HG03159 (cell line): ENCODE results near the gene GNAI3.
A peak's percentile ranks its signal among the peaks of the same experiment; 100 is the strongest.

ENCODE experiments used
- ATAC-seq: cut with Tn5 transposase; IDR thresholded peaks from one replicate; pipeline ENCODE4 v1.9.1; 2021; ENCODE audit warnings: mild to moderate bottlenecking, moderate library complexity; ENCODE audit not compliant: unreplicated experiment

Gene GNAI3

GRCh38 chr1:109543988-109544735 lies 4.3 kb upstream of the GNAI3 start:
- ATAC-seq = no peak

- ATAC-seq = peak; percentile 36
Measured at GRCh38 chr1:109546311-109547109, 1.9 kb upstream of the GNAI3 start.

DNA sequence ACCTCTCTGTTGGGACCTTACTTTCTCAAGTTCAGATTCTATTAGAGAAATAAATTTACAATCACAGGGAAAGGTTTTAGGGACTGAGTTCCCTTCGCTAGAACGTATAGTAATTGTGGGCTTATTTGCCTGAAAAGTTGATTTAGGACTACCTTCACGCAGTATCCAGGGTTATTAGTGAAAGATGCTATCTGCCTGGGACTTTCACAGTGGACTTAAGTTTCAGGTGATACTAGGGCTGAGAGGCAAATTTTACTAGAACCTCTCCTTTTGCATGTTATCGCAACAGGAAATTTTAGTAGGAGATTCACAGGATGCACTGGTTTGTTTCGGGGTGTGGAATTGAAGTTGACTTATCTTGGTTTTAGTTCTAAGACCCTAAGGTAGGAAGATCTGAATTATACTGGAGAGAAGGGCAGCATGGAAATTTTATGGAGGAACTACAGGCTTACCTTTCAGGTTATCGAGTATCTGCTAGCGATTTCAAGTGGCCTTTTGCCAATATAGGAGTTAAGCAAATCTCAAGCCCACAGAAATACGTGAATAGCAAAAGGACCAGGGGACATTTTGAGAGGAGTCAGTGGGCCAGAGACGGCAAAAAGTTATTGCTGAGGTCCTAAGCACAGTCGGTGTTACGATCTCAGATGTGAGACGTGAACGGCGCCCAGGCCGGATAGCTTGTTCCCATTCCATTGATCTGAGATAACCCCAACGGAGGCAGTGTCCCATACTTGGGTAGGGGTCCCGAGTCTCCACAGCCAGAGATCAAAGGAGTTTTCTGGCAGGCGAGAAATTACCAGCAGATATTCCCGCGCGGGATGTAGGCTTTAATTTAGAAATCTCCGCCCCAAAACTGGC lies 723 bp upstream of the GNAI3 start:
- peak; percentile 2 for ATAC-seq

- ATAC-seq = no peak
Measured at GRCh38 chr1:109556563-109556962, 8.1 kb downstream of the GNAI3 start.

DNA sequence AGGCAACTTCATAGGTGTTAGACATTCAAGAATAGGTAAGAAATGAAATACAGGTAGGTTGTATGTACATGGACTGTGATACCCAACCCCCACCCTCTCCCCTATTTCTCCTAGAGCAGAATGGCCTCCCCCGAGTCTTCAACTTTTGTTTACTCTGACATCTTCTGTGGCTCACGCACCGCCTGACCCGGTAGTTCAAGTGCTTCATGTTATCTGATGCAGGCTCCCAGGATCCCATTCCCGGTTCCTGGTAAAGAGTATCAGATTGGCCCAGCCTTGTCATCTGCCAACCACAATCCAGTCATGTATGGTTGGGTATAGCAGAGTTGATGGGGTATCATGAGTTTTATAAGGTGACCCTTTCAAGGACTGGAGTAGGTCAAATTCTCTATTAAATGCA lies 9.1 kb downstream of the GNAI3 start:
- ATAC-seq = no peak

GRCh38 chr1:109559995-109560394 lies 11.6 kb downstream of the GNAI3 start:
- no peak for ATAC-seq

- no peak for ATAC-seq
Measured at GRCh38 chr1:109564194-109564878, 15.9 kb downstream of the GNAI3 start.

DNA sequence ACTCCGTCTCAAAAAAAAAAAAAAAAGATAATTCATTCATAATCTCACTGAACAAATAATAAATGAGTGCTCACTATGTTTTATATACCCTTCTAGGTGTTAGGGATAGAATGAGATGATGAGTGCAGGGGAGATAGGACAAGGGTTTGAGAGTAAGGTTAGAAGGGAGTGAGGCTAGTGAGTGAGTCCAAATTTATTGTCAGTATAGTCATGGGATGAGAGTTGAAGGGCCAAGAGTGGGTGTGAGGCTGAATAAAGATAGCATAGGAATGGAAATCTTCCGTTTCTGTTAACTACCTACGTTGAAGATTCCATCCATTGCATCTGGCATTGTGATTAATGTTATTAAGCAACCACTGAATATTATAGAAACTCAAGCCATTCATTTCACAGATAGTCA lies 16.8 kb downstream of the GNAI3 start:
- ATAC-seq = no peak

- no peak for ATAC-seq
Measured at GRCh38 chr1:109566982-109567381, 18.6 kb downstream of the GNAI3 start.

GRCh38 chr1:109567877-109568672 lies 19.7 kb downstream of the GNAI3 start:
- ATAC-seq = no peak

- no peak for ATAC-seq
Measured at GRCh38 chr1:109569323-109569722, 20.9 kb downstream of the GNAI3 start.

GRCh38 chr1:109570414-109570813 lies 22.0 kb downstream of the GNAI3 start:
- ATAC-seq = no peak

DNA sequence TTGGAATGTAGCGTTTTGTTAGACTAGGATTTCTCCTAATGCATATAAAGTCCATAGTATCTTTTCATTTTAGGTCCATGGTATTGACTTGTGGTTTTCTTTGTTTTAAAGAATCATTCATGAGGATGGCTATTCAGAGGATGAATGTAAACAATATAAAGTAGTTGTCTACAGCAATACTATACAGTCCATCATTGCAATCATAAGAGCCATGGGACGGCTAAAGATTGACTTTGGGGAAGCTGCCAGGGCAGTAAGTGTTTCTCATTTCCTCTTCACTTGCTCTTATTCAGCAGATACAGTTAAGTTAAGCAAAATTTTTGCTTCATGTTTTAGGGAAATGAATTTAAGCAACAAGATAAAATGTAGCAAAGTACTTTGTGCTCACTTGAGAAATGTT lies 25.4 kb downstream of the GNAI3 start:
- no peak for ATAC-seq

DNA sequence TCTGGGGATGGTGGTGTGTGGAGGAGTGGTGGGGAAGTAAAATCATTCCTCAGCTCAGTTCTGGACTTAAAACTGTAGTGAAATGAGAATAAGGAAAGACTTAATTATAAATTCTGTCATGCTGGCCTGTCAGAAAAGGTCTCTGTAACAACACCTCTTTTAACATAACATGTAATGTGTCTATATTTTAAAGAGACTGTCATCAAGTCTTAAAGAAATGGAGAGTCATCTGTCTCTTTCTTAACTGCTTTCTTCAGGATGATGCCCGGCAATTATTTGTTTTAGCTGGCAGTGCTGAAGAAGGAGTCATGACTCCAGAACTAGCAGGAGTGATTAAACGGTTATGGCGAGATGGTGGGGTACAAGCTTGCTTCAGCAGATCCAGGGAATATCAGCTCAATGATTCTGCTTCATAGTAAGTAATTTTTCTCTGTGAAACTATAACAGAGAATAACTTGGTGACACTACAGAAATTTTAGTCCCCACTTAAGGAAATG lies 30.6 kb downstream of the GNAI3 start:
- ATAC-seq = no peak

DNA sequence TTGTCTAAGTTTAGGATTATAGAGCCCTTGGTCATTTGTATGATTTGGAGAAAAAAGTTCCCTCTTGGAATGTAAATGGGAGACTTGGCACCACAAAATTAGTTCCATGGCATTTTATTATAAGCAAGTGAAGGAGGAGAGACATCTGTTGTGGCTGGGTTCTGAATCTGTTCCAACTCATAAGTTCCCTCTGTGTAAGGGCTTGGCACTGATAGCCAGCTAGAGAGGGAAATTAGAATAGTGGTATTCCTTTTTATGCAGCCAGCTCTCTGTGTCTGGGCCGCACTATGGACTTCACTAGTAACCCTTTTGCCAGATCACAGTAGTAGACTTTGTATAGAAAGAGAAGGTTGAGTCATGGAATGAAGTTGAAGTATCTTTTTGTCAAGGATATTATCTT lies 31.1 kb downstream of the GNAI3 start:
- no peak for ATAC-seq

DNA sequence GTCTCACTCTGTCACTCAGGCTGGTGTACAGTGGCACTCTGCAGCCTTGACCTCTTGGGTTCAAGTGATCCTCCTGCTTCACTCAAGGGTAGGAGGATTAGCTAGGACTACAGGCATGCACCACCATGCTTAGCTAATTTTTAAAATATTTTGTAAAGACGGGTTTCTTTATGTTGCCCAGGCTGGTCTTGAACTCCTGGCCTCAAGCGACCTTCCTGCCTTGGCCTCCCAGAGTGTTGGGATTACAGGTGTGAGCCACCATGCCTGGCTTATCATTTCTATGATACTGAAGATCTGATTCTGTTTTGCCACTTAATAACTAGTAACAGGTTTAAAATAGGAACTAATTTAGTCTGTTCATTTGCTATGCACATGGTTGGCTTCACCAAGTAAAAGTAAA lies 33.6 kb downstream of the GNAI3 start:
- no peak for ATAC-seq

DNA sequence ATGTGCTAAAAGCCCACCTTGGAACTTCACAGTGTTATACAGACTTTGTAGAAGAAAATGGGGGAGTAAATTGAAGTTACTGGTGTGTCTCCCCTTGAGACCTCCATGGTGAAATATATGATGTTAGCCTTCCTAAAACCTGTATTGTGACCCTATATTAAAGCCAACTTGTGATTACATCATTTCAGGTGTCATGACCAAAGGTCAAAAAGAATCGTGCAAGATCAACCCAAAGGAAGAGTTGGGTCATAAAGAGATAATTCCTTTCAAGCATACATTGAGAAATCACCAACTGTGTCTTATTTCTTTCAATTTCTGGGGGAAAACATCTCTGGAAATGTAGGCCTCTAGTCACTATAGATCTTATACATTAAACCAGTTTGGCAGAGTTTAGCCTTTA lies 36.4 kb downstream of the GNAI3 start:
- no peak for ATAC-seq

DNA sequence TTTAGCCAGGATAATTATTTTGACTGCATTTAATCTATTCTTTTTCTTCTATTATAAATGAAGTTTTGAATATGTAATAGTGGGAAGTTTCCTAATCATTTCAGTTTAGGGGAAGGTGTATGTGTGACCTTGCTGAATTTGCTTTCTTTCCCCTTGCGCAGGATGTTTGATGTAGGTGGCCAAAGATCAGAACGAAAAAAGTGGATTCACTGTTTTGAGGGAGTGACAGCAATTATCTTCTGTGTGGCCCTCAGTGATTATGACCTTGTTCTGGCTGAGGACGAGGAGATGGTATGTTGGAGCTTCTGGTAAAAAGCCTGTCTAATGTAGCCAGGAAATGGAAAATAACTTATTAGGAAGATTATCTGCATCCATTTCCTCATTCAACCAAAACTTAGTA lies 37.6 kb downstream of the GNAI3 start:
- ATAC-seq = no peak

DNA sequence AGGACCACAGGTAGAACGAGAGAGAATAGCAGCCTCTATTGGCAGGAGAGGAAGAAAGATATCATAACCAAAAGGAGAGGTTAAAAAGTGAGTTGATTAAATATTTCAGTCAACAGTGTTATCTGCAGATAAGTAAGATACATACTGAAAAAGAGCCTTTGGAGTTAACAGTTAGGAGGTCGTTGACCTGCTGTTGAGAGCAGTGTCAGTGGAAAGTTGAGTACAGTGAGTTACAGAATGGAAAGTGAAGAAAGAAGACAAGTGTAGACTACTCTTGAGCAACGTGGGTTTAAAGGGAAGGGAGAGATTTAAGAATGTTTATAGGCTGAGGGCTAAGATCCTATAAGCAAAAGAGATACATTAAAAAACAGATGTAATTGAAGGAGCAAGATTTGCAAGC lies 40.8 kb downstream of the GNAI3 start:
- no peak for ATAC-seq

DNA sequence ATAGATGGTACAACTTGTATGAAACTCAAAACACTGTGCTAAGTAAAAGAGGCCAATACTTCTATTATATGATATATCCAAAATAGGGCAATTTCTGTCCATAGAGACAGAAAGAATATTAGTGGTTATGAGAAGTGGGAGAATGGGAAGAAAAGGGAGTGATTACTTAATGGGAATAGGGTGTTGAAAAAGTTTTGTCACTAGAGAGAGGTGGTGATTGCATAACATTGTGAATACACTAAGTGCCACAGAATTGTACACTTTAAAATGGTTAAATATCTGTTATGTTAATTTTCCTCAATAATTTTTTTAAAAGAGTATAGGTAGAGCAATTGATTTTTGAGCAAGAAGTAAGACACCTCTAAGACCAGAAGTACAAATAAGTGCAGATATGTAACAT lies 41.3 kb downstream of the GNAI3 start:
- no peak for ATAC-seq
